ENCODE measurements around the gene VAT1. TPM values are rescaled to one million over a fixed set of nuclear protein-coding genes. Genes with fewer than 3 reads are reported as not detected.

The VAT1 gene
- polyA plus RNA-seq, 1 of the 3 experiments (the other 2 are of a cell fraction) = 170 TPM

GRCh38 chr17:43043307-43043706 lies 21.1 kb upstream of the VAT1 start:
- ChIA-PET POLR2A (no interaction called here), CTCF (interaction anchor here (1.5 kb wide), 1 partner anchor 16 kb away, joined by 3 read pairs; no protein-coding TSS in a partner anchor)
- TF ChIP-seq REST (IDR thresholded peaks at IDR 0.05; ENCODE audit: low read depth, low read length) (no peak), RXRA (IDR thresholded peaks at IDR 0.05; ENCODE audit: borderline replicate concordance, low read depth) (no peak), RCOR1 (IDR thresholded peaks at IDR 0.05; ENCODE audit: low read length) (no peak), USF2 (IDR thresholded peaks at IDR 0.05; ENCODE audit: borderline replicate concordance, low read depth, low read length) (no peak), MAX (IDR thresholded peaks at IDR 0.05; ENCODE audit: low read depth) (no peak), CTCF (IDR thresholded peaks at IDR 0.05) (no peak), USF1 (IDR thresholded peaks at IDR 0.05; ENCODE audit: borderline replicate concordance, low read depth) (no peak), IRF3 (IDR thresholded peaks at IDR 0.05; ENCODE audit: low read depth, low read length) (no peak)
- Histone ChIP-seq H3K27ac (ENCODE audit: low read depth in 2 of 2, low read length in 1 of 2) (no peak overlapping the region), H3K4me3 (ENCODE audit: low read depth in 2 of 2, low read length in 1 of 2) (no peak overlapping the region), H3K79me2 (ENCODE audit: insufficient read depth) (no peaks in the 10 kb centered on the region), H2AFZ (ENCODE audit: low read depth) (no peak overlapping the region), H3F3A (replicated peaks; ENCODE audit: insufficient read depth) (no peaks in the 10 kb centered on the region), H3K9ac (no peak overlapping the region), H3K4me1 (ENCODE audit: control insufficient read depth in 1 of 2, insufficient read depth in 2 of 2, low read depth in 1 of 2, low read length in 1 of 2) (peaks cover 0 to 5% of the 10 kb centered on the region in 2 experiments; a peak in 1 of 4 replicates), H3K9me2 (no peaks in the 10 kb centered on the region), H3K36me3 (replicated peaks in 1 of 2; ENCODE audit: control insufficient read depth in 1 of 2, insufficient read depth in 2 of 2, low read length in 1 of 2) (peaks cover 0 to 2% of the 10 kb centered on the region in 2 experiments), H3K4me2 (no peak overlapping the region), H3K27me3 (ENCODE audit: insufficient read depth) (no peaks in the 10 kb centered on the region), H4K20me1 (ENCODE audit: insufficient read depth) (no peaks in the 10 kb centered on the region), H3K9me3 (no peaks in the 10 kb centered on the region)
- no peak for DNase-seq

Data from SK-N-SH (cell line).